Activated CD4-positive, alpha-beta T cell treated with anti-CD3 and anti-CD28 coated beads for 24 hours (primary cell): ENCODE results near the gene MUC6.

Source experiments
- DNase-seq, 2 donors: peaks; one replicate each; pipeline ENCODE4 v3.0.0-alpha.2; 2020; ENCODE audit warnings: low read depth in 2 of 2

MUC6 gene

GRCh38 chr11:1038361-1038760, 1.8 kb upstream of the MUC6 start:
- DNase-seq, result no peak

GRCh38 chr11:1037506-1038055, 1.1 kb upstream of the MUC6 start:
- no peak for DNase-seq

DNA sequence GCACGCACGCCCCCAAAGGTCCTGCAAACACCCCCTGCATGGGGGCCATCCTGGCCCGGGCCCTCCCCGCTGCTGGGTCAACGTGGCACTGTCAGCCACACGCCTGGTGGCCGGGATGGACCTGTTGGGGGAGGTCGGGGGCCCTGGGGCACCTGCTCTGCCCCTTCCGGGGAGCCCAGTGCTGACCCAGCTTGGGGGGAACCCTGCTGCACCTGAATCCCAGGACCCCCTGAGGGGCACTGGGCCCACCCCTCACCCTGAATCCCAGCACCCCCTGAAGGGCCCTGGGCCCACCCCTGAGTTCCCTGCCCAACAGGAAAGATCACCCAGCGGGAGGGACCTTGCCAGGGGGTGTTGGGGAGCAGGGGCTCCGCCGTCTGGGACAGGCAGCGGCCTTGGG, 413 bp upstream of the MUC6 start:
- no peak for DNase-seq

GRCh38 chr11:1035577-1036283, 788 bp downstream of the MUC6 start:
- no peak for DNase-seq

DNA sequence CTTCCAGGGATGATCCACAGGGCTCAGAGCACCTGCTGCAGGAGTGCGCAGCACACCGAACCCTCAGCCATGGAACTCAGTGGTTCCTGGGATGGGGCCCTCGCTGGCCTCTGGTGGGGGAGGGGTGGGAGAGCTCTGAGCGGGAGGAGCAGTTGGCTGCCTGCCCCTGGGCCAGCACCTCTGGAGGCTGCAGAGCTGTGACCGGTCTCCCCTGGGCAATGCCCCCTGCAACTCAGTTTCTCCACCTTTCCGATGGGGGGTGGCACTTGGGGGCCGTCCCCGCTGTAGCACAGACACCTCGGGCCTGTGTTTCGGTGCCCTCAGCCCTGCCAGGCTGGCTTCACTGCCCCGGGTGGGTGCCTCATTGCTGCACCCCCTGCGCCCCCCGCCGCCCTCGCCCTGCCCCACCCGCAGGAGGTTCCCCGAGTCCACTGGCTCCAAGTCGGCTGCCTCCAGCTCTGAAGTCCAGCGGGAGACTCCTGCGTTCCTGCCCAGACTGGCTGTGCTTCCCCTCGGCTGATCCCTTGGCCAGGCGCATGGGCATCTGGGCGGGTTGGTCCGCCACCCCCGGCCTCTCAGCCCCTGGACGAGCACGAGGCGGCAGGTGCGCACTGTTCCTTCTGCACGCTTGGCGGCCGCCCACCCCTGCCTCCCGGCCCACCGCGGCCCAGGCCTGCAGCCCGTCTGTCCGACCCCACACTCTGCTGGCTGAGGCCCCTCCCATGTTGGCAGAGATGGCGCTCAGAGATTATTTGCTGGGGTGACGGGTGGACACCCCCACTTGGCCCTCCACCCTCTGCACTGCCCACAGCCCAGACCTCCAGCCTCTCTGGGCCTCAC, 1.8 kb downstream of the MUC6 start:
- DNase-seq, result no peak

DNA sequence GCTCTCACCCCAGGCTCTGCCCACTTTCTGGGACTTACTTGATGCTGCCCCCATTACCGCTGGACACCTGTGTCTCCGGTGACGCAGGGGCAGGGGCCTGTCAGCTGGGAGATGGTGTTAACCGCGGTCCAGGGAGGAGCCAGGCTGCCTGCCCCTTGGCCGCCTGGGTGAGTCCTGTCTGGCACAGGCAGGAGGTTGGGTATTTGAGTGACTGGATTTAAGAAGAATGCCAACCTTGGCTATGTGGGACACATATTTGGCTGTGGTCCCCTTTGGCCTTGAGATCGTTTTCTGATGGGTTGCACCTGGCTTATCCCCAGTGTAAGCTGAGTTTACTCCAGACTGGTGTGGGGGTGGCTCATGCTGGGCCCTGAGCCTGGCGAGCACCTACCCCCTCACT, 2.5 kb downstream of the MUC6 start:
- no peak for DNase-seq

DNA sequence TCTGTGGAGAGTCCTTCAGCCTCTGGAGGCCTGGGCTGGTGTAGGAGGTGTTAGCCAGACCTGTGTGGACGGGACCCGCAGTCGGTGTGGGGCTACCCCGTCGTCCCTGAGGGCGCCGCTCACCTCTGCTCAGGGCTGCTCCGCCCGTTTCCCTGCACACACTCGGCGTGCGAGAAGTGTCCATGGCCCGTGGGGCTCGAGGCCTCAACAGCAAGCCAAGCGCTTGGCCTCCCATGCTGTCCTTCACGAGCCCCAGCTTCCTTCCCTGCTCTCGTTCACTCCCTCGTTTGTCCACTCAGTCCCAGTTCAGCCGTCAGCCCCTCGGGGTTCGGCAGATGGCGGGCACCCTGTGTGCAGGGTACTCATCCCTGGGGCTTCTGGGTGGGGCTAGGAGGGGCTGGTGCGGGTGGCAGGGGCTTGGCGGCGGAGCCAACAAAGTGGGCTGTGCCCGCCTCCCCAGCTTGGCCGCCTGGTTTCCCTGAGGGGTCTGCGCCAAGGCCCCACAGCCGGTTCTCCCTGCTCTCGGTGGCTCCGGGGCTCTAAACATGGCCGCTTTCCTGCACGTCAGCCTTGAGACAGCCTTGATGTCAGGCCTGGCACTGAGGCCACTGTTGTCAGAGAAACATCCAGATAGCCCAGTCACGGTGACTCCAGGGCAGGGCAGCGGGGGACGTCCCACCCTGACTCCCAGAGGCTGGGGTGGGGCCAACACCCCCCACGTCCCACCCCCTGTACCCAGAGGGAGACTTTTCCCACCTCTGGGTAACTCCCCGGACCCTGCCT, 3.3 kb downstream of the MUC6 start:
- no peak for DNase-seq

- no peak for DNase-seq
Observed at GRCh38 chr11:1032310-1032891, 4.1 kb downstream of the MUC6 start.

DNA sequence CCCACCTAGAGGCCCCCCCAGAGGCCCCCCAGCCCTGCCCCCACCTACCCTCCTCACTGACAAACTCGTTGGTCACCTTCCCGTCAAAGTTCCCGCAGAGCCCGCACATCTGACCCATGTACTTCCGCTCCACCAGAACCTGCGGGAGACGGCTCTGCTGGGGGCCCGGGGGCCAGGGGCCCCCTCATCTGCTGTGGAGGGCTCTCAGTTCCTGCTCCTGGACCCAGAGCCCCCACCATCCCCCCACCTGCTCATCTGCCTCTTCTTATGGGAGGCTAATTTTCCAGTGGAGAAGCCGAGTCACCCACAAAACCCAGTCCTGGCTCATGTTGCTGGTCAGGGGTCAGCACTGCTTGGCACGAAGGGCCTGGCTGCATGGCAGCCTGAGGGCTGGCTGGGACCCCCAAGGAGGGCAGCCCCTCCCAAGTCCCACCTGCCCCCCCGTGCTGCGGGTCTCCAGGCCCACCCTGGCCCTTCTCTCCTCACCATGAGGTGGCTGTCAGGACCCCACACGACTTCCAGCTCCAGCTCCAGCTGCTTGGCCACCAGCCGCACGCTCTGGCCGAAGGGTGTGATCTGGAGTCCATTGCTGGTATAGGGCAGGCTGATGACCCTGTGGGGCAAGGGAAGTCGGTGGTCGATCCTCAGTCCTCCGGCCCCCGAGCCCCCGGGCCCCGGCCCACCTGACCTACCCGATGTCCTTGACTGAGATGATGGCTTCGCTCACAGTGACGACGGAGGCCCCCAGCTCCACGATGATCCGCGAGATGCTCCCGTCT, 5.2 kb downstream of the MUC6 start:
- DNase-seq, result no peak

DNA sequence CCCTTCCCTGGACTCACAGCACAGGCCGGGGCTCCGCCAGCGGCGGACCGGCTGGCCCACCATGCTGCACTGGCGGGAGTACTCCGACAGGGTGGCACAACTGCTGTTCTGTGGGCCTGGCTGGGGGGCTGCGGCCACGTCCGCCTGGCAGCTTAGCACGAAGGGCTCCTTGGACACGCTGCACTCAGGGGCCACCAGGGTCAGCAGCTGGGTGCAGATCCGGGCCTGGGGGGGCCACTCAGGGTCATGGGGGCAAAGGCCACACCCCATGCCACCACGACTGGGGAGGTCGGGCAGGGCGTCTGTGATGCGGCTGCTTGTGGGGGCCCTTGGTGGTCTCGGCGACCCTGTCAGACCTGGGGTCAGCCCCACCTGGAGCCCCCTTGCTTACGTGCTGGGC, 6.0 kb downstream of the MUC6 start:
- no peak for DNase-seq

- DNase-seq, result no peak
Observed at GRCh38 chr11:1030086-1030485, 6.4 kb downstream of the MUC6 start.

DNA sequence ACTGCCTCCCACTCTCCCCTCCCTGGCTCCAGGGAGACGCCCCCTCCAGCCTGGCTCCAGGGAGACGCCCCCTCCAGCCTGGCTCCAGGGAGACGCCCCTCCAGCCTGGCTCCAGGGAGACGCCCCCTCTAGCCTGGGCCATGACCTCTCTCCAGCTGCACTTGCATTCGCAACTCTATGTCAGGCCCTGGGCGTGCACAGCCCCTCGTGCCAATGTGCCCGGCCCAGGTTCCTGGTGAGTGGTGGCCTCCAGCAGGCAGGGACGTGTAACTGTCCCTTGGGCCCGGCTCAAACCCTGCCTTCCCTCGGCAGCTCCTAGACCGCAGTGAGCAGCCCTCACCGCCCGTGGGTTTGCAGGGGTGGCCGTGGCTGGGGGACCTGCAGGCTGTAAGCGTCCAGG, 6.9 kb downstream of the MUC6 start:
- DNase-seq, result no peak

DNA sequence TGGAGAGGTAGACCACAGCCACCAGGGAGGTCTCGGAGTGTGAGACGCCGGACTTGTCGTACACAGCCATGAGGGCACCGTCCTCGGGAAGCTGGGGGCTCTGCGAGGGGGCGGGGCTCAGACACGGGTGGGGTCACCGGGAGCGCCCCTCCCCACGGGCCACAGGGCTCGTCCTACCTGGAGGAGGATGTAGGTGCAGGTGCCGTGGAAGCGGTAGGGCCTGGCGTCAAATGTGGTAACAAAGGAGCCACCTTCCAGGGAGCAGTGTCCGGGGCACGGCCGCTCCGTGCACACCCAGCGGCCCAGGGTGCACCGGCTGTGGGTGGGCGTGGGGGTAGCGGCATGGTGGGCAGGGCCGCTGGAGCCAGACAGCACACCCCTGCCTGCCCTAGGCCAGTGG, 7.5 kb downstream of the MUC6 start:
- DNase-seq, result no peak

DNA sequence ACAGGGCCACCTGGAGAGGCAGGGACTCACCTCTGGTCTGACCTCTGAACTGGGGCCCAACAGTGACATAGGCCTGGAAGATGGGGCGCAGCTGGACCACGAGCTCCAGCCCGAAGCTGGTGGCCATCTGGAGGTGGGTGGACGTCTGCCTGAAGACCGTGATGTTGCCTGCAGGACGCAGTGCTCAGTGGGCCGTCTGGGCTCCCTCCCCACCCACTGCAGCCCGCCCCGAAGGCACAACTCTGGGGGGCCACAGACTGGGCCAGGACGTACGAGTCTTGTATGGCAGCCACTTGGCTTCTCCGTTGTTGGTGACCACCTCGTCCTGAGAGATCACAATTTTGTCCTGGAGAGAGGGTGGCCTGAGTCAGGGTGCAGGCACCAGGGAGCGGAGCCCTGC, 7.9 kb downstream of the MUC6 start:
- no peak for DNase-seq

- no peak for DNase-seq
Observed at GRCh38 chr11:1028291-1028540, 8.3 kb downstream of the MUC6 start.

- no peak for DNase-seq
Observed at GRCh38 chr11:1027483-1028290, 8.8 kb downstream of the MUC6 start.

GRCh38 chr11:1026641-1027482, 9.7 kb downstream of the MUC6 start:
- no peak for DNase-seq

DNA sequence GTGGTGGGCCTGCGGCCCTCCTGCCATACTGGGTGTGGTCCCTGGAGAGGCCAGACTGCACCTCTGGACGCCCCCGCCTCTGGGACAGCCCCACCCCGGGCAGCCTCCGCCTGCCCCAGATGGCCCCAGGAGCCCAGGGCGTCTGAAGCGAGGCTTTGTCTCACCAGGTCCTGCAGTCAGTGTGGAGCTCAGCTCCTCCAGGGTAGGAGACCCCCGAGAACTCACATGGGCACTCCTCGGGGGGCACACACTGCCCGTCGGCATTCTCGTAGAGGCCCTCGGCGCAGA, 10.4 kb downstream of the MUC6 start:
- no peak for DNase-seq

GRCh38 chr11:1025410-1026162, 10.9 kb downstream of the MUC6 start:
- no peak for DNase-seq
